Vagina (tissue), 2 donors: ENCODE measurements around the gene FAM120B.

Source experiments
- POLR2A ChIP-seq, 2 donors: fragments of 450-650 bp; IDR thresholded peaks; one replicate each; pipeline ENCODE4 v1.6.1; 2017; ENCODE audit warnings: antibody characterized with exemption in 2 of 2, mild to moderate bottlenecking in 2 of 2, moderate library complexity in 2 of 2
- POLR2AphosphoS5 ChIP-seq, 2 donors: sonication (generic); formaldehyde crosslinking; IDR thresholded peaks; one replicate each; pipeline ENCODE4 v1.9.0; 2017; ENCODE audit warnings: antibody characterized with exemption in 2 of 2, mild to moderate bottlenecking in 2 of 2, low read depth in 1 of 2; ENCODE audit not compliant: insufficient read depth in 1 of 2
- TF ChIP-seq, protein P1 (sequence below), 3 experiments: fragments of 450-650 bp in 2 of 3; fragments of 200-600 bp in 1 of 3; sonication (generic) in 1 of 3; IDR thresholded peaks; one replicate each; pipeline ENCODE4 v1.5.1; 2017 to 2019; ENCODE audit warnings: antibody characterized with exemption in 3 of 3, mild to moderate bottlenecking in 2 of 3, moderate library complexity in 2 of 3

DNA sequence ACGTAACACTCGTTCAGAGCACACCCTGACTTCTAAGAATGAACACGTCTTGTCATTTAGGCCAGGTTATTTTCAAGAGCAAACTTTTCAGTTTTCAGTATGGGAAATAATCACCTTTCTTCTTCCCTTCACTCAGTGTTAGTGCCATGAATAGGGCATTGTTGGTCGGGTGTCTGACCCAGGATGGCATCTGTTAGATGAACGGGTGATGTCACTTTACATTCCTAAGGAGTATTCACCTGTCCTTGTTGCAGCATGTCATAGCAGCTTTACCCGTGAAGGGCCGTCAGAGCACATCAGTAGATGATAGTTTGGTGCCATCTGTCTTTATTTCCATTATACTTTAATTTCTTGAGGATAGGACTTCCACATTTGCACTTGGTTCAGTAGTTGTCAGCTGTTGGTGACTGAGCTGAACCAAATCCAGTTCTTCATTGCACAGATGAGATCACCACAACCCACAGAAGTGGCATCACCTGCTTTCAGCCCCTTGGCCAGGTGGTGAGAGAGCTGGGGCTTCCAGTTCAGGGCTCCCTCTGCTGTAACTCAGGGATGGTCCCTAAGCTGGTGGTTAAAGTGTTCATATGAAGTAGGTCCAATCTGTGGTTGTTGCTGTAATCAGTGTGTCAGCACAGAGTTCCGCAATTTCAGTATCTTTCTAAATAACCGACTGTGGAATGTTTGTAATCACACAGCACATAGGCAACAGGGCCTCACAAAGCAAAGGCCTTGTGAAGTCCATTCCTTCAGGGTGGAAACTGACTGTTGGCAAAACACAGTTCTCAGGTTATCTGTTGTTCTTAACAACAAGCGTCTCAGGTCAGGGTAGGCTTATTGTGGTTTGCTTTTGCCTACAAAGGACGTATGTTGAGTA lies 68.2 kb downstream of the FAM120B start:
- TF ChIP-seq, protein P1, sequence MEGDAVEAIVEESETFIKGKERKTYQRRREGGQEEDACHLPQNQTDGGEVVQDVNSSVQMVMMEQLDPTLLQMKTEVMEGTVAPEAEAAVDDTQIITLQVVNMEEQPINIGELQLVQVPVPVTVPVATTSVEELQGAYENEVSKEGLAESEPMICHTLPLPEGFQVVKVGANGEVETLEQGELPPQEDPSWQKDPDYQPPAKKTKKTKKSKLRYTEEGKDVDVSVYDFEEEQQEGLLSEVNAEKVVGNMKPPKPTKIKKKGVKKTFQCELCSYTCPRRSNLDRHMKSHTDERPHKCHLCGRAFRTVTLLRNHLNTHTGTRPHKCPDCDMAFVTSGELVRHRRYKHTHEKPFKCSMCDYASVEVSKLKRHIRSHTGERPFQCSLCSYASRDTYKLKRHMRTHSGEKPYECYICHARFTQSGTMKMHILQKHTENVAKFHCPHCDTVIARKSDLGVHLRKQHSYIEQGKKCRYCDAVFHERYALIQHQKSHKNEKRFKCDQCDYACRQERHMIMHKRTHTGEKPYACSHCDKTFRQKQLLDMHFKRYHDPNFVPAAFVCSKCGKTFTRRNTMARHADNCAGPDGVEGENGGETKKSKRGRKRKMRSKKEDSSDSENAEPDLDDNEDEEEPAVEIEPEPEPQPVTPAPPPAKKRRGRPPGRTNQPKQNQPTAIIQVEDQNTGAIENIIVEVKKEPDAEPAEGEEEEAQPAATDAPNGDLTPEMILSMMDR (IDR thresholded peaks at IDR 0.05), result no peak
- TF ChIP-seq POLR2AphosphoS5 (IDR thresholded peaks at IDR 0.05; ENCODE audit: insufficient read depth in 1 of 2, low read depth in 1 of 2) (no peak), POLR2A (IDR thresholded peaks at IDR 0.05) (no peak)
